ENCODE data around the gene CNN1. TPM values are rescaled to one million over a fixed set of nuclear protein-coding genes. Genes with fewer than 3 reads are reported as not detected.
A peak's percentile ranks its signal among the peaks of the same experiment; 100 is the strongest.

CNN1 gene
- polyA plus RNA-seq, 1 of the 3 experiments (the other 2 are of a cell fraction): 4.6 TPM

DNA sequence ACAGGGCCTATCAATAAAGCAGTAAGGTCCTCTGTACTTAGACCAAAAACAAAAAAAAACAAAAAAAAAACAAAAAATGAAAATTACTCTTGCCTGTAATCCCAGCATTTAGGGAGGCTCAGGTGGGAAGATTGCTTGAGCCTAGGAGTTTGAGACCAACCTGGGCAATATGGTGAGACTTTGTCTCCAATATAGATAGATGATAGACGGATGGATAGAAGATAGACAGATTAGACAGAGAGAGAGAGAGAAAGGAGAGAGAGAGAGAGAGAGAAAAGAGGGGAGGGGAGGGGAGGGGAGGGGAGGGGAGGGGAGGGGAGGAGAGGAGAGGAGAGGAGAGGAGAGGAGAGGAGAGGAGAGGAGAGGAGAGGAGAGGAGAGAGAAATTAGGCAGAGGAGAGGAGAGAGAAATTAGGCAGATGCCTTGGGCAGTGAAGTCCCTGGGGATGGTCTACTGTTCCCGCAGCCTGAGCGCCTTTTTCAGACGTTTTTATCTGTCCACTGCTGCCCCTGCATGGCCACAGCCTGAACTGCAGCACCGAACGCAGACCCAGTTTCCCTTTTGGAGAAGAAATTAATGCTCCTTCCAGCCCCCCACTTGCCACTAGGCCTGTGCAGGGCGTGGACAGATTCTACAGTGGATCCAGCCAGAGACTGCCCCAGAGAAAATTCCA is 48.8 kb downstream of the CNN1 start:
- DNase-seq: peak; percentile 85
- no peaks in the 10 kb centered on the region for H3K79me2 ChIP-seq (ENCODE audit: insufficient read depth)
- H4K20me1 ChIP-seq (ENCODE audit: insufficient read depth): no peaks in the 10 kb centered on the region
- no peaks in the 10 kb centered on the region for H3K36me3 ChIP-seq (replicated peaks in 1 of 2; ENCODE audit: control insufficient read depth in 1 of 2, insufficient read depth in 2 of 2, low read length in 1 of 2)
- peak; percentile 90 for TF ChIP-seq RAD21 (IDR thresholded peaks at IDR 0.05; ENCODE audit: low read length)
- TF ChIP-seq, protein P1, sequence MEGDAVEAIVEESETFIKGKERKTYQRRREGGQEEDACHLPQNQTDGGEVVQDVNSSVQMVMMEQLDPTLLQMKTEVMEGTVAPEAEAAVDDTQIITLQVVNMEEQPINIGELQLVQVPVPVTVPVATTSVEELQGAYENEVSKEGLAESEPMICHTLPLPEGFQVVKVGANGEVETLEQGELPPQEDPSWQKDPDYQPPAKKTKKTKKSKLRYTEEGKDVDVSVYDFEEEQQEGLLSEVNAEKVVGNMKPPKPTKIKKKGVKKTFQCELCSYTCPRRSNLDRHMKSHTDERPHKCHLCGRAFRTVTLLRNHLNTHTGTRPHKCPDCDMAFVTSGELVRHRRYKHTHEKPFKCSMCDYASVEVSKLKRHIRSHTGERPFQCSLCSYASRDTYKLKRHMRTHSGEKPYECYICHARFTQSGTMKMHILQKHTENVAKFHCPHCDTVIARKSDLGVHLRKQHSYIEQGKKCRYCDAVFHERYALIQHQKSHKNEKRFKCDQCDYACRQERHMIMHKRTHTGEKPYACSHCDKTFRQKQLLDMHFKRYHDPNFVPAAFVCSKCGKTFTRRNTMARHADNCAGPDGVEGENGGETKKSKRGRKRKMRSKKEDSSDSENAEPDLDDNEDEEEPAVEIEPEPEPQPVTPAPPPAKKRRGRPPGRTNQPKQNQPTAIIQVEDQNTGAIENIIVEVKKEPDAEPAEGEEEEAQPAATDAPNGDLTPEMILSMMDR (IDR thresholded peaks at IDR 0.05): peak; percentile 91
- no peak for TF ChIP-seq GABPA (IDR thresholded peaks at IDR 0.05; ENCODE audit: low read depth)
- no peak for TF ChIP-seq ELF1 (IDR thresholded peaks at IDR 0.05)
- TF ChIP-seq SMC3 (IDR thresholded peaks at IDR 0.05; ENCODE audit: low read depth, low read length): peak; percentile 69
- no peaks in the 10 kb centered on the region for H3K9me3 ChIP-seq
- no peaks in the 10 kb centered on the region for H3K27me3 ChIP-seq (ENCODE audit: insufficient read depth)
- peak overlapping the region; percentile 73 for H2AFZ ChIP-seq (ENCODE audit: low read depth)
- H3F3A ChIP-seq (replicated peaks; ENCODE audit: insufficient read depth): peaks cover 3% of the 10 kb centered on the region
- CTCF ChIA-PET: interaction anchor here (0.9 to 3.1 kb wide), 7 partner anchors 9 to 293 kb away, joined by 3 to 14 read pairs (median 6); no protein-coding TSS in a partner anchor
- H3K27ac ChIP-seq (ENCODE audit: low read depth in 2 of 2, low read length in 1 of 2): no peak overlapping the region
- POLR2A ChIA-PET: interaction anchor here (1.0 kb wide), 1 partner anchor 9 kb away, joined by 3 read pairs; no protein-coding TSS in a partner anchor
- H3K4me1 ChIP-seq (ENCODE audit: control insufficient read depth in 1 of 2, insufficient read depth in 2 of 2, low read depth in 1 of 2, low read length in 1 of 2): no peaks in the 10 kb centered on the region; a peak in 1 of 4 replicates
- H3K4me2 ChIP-seq: peak overlapping the region; percentile 55; the same call in 1 of the 2 replicates
- H3K9ac ChIP-seq: no peak overlapping the region
- no peaks in the 10 kb centered on the region for H3K9me2 ChIP-seq
- H3K4me3 ChIP-seq (ENCODE audit: low read depth in 2 of 2, low read length in 1 of 2): peak overlapping the region in 1 of 2 experiments; percentile 57; a peak in 1 of 4 replicates
- WGBS (ENCODE audit: low lambda C conversion rate): 3% methylated on average over 7 of the region's 7 CpGs

DNA sequence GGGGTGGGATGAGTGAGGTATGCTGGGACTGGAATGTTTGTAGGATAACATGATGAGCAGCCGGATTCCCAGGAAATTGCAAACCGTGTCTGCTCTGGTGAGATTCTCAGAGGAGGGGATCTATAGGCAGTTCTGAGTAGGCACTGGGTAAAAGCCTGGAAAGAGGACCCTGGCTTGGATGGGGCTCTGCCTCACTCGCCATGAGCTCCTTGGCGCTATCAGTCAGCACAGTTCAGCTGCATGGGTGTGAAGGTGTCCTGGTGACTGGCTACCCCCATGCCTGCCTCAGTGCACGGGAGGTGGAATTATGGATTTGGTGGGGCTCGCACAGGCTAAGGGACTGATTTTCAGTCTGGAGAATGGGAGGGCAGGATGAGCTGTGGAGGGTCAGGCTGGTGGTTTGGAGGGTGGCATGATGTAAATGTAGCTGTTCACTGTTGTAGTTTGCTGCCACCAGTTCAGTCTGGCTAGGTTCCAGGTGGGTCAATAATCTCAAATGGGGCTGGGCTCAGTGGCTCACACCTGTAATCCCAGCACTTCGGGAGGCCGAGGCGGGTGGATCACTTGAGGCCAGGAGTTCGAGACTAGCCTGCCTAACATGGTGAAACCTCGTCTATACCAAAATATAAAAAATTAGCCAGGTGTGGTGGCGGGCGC is 49.5 kb downstream of the CNN1 start:
- no peak overlapping the region for H3K9ac ChIP-seq
- peak overlapping the region in 1 of 2 experiments; percentile 57; a peak in 1 of 4 replicates for H3K4me3 ChIP-seq (ENCODE audit: low read depth in 2 of 2, low read length in 1 of 2)
- no peaks in the 10 kb centered on the region for H3K9me2 ChIP-seq
- no peaks in the 10 kb centered on the region; a peak in 1 of 4 replicates for H3K4me1 ChIP-seq (ENCODE audit: control insufficient read depth in 1 of 2, insufficient read depth in 2 of 2, low read depth in 1 of 2, low read length in 1 of 2)
- ChIA-PET CTCF (interaction anchor here (0.7 to 3.1 kb wide), 11 partner anchors 8 to 294 kb away, joined by 3 to 14 read pairs (median 3); no protein-coding TSS in a partner anchor), POLR2A (interaction anchor here (1.0 kb wide), 1 partner anchor 8 kb away, joined by 3 read pairs; no protein-coding TSS in a partner anchor)
- DNase-seq: no peak
- H3K36me3 ChIP-seq (replicated peaks in 1 of 2; ENCODE audit: control insufficient read depth in 1 of 2, insufficient read depth in 2 of 2, low read length in 1 of 2): no peaks in the 10 kb centered on the region
- peaks cover 3% of the 10 kb centered on the region for H3F3A ChIP-seq (replicated peaks; ENCODE audit: insufficient read depth)
- 52% methylated on average over 12 of the region's 13 CpGs for WGBS (ENCODE audit: low lambda C conversion rate)
- no peaks in the 10 kb centered on the region for H3K79me2 ChIP-seq (ENCODE audit: insufficient read depth)
- H3K4me2 ChIP-seq: peak overlapping the region; percentile 55; the same call in 1 of the 2 replicates
- H2AFZ ChIP-seq (ENCODE audit: low read depth): peak overlapping the region; percentile 73
- no peak overlapping the region for H3K27ac ChIP-seq (ENCODE audit: low read depth in 2 of 2, low read length in 1 of 2)
- H3K9me3 ChIP-seq: no peaks in the 10 kb centered on the region
- H4K20me1 ChIP-seq (ENCODE audit: insufficient read depth): no peaks in the 10 kb centered on the region
- H3K27me3 ChIP-seq (ENCODE audit: insufficient read depth): no peaks in the 10 kb centered on the region
- TF ChIP-seq MXI1 (IDR thresholded peaks at IDR 0.05; ENCODE audit: low read depth, low read length) (no peak), GATA2 (CRISPR knock-in tag; IDR thresholded peaks at IDR 0.05) (no peak), MEF2A (IDR thresholded peaks at IDR 0.05; ENCODE audit: borderline replicate concordance, low read depth) (no peak), GABPA (IDR thresholded peaks at IDR 0.05; ENCODE audit: low read depth) (no peak), JUND (IDR thresholded peaks at IDR 0.05) (no peak), CHD2 (IDR thresholded peaks at IDR 0.05; ENCODE audit: low read length, partially characterized antibody) (no peak), FOSL2 (IDR thresholded peaks at IDR 0.05; ENCODE audit: borderline replicate concordance, low read depth) (no peak), EP300 (IDR thresholded peaks at IDR 0.05; ENCODE audit: borderline replicate concordance in 1 of 2, low read depth in 1 of 2, low read length in 1 of 2) (no peak), FOXM1 (IDR thresholded peaks at IDR 0.05; ENCODE audit: low read depth) (no peak), RAD21 (IDR thresholded peaks at IDR 0.05; ENCODE audit: low read length) (no peak), SMC3 (IDR thresholded peaks at IDR 0.05; ENCODE audit: low read depth, low read length) (no peak), ELF1 (IDR thresholded peaks at IDR 0.05) (no peak), NFIC (IDR thresholded peaks at IDR 0.05; ENCODE audit: borderline replicate concordance) (no peak)
- TF ChIP-seq, protein P2, sequence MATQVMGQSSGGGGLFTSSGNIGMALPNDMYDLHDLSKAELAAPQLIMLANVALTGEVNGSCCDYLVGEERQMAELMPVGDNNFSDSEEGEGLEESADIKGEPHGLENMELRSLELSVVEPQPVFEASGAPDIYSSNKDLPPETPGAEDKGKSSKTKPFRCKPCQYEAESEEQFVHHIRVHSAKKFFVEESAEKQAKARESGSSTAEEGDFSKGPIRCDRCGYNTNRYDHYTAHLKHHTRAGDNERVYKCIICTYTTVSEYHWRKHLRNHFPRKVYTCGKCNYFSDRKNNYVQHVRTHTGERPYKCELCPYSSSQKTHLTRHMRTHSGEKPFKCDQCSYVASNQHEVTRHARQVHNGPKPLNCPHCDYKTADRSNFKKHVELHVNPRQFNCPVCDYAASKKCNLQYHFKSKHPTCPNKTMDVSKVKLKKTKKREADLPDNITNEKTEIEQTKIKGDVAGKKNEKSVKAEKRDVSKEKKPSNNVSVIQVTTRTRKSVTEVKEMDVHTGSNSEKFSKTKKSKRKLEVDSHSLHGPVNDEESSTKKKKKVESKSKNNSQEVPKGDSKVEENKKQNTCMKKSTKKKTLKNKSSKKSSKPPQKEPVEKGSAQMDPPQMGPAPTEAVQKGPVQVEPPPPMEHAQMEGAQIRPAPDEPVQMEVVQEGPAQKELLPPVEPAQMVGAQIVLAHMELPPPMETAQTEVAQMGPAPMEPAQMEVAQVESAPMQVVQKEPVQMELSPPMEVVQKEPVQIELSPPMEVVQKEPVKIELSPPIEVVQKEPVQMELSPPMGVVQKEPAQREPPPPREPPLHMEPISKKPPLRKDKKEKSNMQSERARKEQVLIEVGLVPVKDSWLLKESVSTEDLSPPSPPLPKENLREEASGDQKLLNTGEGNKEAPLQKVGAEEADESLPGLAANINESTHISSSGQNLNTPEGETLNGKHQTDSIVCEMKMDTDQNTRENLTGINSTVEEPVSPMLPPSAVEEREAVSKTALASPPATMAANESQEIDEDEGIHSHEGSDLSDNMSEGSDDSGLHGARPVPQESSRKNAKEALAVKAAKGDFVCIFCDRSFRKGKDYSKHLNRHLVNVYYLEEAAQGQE (IDR thresholded peaks at IDR 0.05; ENCODE audit: low read depth, low read length): no peak
- TF ChIP-seq, protein P3, sequence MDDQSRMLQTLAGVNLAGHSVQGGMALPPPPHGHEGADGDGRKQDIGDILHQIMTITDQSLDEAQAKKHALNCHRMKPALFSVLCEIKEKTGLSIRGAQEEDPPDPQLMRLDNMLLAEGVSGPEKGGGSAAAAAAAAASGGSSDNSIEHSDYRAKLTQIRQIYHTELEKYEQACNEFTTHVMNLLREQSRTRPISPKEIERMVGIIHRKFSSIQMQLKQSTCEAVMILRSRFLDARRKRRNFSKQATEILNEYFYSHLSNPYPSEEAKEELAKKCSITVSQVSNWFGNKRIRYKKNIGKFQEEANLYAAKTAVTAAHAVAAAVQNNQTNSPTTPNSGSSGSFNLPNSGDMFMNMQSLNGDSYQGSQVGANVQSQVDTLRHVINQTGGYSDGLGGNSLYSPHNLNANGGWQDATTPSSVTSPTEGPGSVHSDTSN (IDR thresholded peaks at IDR 0.05): no peak
- TF ChIP-seq, protein P1 (IDR thresholded peaks at IDR 0.05): no peak
